Measurements from ENCODE around the gene TMEM255B.
"Not testable (repeated sequence)": the region's sequence is repeated elsewhere in the genome, so short reads cannot be mapped to it uniquely, and the experiment has no call there.

TMEM255B gene

DNA sequence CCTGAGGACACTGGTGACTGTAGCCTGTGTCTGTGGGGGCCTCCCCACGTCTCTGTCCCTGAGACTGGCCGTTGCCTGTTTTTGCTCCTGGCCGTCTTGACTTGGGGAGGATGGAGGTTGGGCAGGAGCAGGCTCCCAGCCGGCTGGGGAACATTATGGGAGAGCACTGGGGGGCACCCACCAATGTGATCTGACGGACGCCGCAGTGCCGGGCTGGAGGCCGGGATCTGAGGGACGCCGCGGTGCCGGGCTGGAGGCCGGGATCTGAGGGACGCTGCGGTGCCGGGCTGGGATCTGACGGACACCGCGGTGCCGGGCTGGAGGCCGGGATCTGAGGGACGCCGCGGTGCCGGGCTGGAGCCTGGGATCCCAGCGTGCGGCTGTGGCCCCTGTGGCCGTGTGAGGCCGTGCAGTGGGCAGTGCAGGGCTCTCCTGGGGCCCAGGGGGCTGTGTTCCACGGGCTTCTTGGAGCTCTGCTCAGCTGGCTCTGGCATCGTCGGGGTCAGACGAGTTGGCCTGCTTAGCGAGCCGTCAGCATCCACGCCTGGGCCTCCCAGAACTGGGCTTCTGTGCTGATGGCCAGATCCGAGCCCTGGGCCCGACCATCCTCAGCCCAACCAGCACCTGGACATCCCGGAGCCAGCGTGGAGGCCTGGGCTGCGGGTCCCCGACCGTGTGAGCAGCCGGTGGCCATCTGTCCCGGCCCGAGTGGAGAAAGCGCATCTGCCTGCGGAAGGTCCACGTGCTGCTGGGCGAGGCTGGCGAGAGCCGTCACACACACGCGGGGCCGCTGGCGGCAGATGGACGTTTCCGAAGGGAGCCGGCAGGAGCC is 59.0 kb downstream of the TMEM255B start:
- no peak for DNase-seq (ENCODE audit: low spot score)

GRCh38 chr13:113818700-113819295 is 59.8 kb downstream of the TMEM255B start:
- DNase-seq (ENCODE audit: low spot score): no peak

GRCh38 chr13:113819341-113819730 is 60.3 kb downstream of the TMEM255B start:
- DNase-seq (ENCODE audit: low spot score): no peak

- DNase-seq (ENCODE audit: low spot score): no peak
Measured at GRCh38 chr13:113819731-113820715, 61.0 kb downstream of the TMEM255B start.

- DNase-seq (ENCODE audit: low spot score): no peak
Measured at GRCh38 chr13:113820813-113821651, 62.0 kb downstream of the TMEM255B start.

GRCh38 chr13:113821847-113822246 is 62.8 kb downstream of the TMEM255B start:
- no peak for DNase-seq (ENCODE audit: low spot score)

DNA sequence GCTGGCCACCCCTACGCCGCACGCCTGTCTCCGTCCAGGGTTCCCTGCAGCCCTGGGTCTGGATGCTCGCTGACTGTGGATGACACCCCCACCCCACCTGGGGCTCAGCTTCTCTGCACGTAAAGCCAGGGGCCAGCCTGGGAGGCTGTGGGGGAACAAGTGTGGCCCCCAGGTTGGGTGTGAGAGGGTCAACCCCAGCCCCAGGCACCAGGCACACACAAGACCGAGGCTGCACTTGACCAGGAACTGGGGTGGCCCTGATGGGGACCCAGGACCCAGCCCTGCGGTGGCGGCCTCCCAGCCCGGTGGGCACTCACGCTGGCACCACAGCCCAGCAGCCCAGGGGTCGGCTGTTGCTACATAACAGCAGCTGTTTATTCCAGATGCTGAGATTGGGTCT is 63.2 kb downstream of the TMEM255B start:
- no peak for DNase-seq (ENCODE audit: low spot score)

DNA sequence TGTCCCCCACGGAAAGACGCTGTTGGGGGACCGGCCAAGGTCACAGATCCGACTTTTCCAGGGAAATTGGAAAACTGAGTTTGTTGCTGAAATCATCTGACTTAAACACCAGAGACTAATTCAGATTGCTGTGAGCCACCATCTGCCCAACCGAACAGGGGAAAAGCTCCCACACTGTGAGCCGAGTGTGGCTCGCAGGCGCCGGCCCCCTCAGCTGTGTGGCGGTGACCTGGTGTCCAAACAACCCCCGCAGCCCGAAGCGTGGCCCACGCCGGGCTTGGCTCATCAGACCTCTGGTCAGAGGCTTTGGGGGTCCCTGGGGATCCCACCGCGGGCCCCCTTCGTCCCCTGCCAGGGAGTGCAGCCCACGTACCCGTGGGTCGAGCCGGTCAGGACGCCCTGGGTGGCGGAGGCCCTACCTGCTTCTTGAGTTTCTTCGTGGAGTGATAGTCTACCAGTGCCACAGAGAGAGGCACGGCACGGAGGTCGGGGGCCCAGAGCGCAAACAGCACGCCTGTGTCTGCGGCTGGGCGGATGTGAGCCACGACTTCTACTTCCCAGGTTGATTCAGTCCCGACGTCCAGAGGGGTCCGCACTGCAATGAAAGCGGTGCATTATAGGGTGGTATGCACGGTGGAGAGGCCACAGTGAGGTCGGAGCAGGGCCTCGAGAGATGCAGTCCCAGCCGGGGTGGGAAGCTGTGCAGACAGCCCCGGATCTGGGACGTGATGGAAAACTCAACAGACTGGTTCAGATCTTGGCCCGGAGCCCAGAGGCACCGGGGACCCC is 64.1 kb downstream of the TMEM255B start:
- DNase-seq (ENCODE audit: low spot score): no peak

DNA sequence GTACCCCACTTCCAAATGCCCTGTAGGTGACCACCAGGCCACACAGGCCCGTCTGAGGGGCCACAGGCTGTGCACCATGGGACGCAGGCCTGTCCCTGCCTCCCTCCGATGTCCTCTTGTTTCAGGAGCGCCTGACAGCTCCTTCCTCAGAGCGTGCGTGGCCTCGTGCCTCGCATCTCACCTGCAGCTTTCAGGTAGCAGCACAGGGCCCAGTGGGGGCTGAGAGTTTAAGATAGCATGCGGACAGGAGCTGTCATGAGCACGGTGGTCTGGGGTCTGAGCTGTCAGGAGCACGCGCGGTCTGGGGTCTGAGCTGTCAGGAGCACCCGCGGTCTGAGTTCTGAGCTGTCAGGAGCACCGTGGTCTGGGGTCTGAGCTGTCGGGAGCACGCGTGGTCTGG is 64.7 kb downstream of the TMEM255B start:
- DNase-seq (ENCODE audit: low spot score): no peak

- DNase-seq (ENCODE audit: low spot score): no peak
Measured at GRCh38 chr13:113825841-113826240, 66.8 kb downstream of the TMEM255B start.

DNA sequence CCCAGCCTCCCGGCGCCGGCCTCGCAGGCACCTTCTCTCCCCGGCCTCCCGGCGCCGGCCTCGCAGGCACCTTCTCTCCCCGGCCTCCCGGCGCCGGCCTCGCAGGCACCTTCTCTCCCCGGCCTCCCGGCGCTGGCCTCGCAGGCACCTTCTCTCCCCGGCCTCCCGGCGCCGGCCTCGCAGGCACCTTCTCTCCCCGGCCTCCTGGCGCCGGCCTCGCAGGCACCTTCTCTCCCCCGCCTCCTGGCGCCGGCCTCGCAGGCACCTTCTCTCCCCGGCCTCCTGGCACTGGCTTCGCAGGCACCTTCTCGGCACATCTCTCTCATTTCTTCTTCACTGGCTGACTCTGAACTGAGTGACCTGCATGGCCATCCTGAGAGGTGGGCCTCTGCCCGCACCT is 67.4 kb downstream of the TMEM255B start:
- DNase-seq (ENCODE audit: low spot score): not testable (repeated sequence)

GRCh38 chr13:113827021-113827420 is 68.0 kb downstream of the TMEM255B start:
- no peak for DNase-seq (ENCODE audit: low spot score)

GRCh38 chr13:113828282-113828825 is 69.3 kb downstream of the TMEM255B start:
- DNase-seq (ENCODE audit: low spot score): no peak

DNA sequence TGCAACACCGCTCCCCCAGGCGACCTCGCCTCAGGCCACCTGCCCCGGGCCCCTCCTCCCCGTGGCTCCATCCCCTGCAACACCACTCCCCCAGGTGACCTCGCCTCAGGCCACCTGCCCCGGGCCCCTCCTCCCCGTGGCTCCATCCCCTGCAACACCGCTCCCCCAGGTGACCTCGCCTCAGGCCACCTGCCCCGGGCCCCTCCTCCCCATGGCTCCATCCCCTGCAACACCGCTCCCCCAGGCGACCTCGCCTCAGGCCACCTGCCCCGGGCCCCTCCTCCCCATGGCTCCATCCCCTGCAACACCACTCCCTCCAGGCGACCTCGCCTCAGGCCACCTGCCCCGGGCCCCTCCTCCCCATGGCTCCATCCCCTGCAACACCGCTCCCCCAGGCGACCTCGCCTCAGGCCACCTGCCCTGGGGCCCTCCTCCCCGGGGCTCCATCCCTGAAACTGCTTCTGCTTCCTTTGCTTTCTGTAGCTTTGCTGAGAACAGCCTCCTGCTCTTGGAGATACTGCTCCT is 71.5 kb downstream of the TMEM255B start:
- not testable (repeated sequence) for DNase-seq (ENCODE audit: low spot score)

GRCh38 chr13:113831061-113831460 is 72.0 kb downstream of the TMEM255B start:
- DNase-seq (ENCODE audit: low spot score): no peak

GRCh38 chr13:113832205-113832604 is 73.2 kb downstream of the TMEM255B start:
- no peak for DNase-seq (ENCODE audit: low spot score)

- no peak for DNase-seq (ENCODE audit: low spot score)
Measured at GRCh38 chr13:113832631-113833030, 73.6 kb downstream of the TMEM255B start.

DNA sequence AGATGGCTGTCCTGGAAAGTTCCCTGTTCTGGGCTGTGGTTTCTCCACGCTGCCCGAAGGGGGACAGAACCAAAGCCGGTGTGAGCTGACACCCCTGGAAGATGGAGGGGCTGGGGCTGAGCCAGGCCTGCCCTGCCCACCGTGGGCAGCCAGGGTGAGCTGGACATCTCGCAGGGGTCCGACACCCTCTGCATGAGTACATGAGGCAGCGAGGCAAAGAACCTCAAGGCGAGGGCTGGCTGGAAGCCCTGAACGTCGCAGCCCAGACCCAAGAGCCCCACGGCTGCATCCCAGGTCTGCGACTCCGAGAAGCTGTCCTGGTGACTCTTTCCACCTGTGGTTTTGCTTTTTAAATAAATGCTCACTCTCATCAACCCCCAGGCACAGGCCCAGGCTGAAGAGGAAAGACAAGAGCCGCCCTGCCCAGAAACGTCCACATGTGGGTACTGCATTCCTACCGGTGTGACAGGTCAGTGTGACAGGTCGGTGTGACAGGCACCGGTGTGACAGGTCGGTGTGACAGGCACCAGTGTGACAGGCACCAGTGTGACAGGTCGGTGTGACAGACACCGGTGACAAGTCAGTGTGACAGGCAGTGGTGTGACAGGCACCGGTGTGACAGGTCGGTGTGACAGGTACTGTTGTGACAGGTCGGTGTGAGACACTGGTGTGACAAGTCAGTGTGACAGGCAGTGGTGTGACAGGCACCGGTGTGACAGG is 74.2 kb downstream of the TMEM255B start:
- DNase-seq (ENCODE audit: low spot score): no peak

GRCh38 chr13:113834006-113834405 is 75.0 kb downstream of the TMEM255B start:
- not testable (repeated sequence) for DNase-seq (ENCODE audit: low spot score)

Measured in activated CD4-positive, alpha-beta T cell treated with anti-CD3 and anti-CD28 coated beads, Interleukin-2, Interleukin-4, amounts not matched to agents 100 ng/mL and 50 ng/mL, durations not matched to agents 16 hours and 8 hours (primary cell).